GM12865 (cell line): ENCODE data around the gene WDR35.

ENCODE experiments used
- DNase-seq: peaks from one replicate; pipeline ENCODE4 v3.0.0; 2010; ENCODE audit warnings: low read depth
- H3K4me3 ChIP-seq: 2 replicates; pipeline ENCODE4 v1.5.1; 2011; ENCODE audit warnings: mild to moderate bottlenecking, low read depth, low read length, control low read depth
- CTCF ChIP-seq: IDR thresholded peaks from 2 replicates; pipeline ENCODE4 v1.5.1; 2011; ENCODE audit warnings: low read length, control low read depth, low read depth, inconsistent platforms; ENCODE audit not compliant: insufficient read depth; ENCODE audit errors: missing control alignments

WDR35 gene

GRCh38 chr2:19979932-19980331 is 10.0 kb downstream of the WDR35 start:
- no peak for TF ChIP-seq CTCF
- DNase-seq = no peak
- H3K4me3 ChIP-seq = no peak overlapping the region

GRCh38 chr2:19973466-19973865 is 16.4 kb downstream of the WDR35 start:
- H3K4me3 ChIP-seq = no peak overlapping the region
- no peak for DNase-seq
- no peak for TF ChIP-seq CTCF

- DNase-seq = no peak
- no peak for TF ChIP-seq CTCF
- no peak overlapping the region for H3K4me3 ChIP-seq
These were observed 18.2 kb downstream of the WDR35 start for GRCh38 chr2:19971691-19972090.

GRCh38 chr2:19963386-19963785 is 26.5 kb downstream of the WDR35 start:
- TF ChIP-seq CTCF = no peak
- no peak overlapping the region for H3K4me3 ChIP-seq
- no peak for DNase-seq

- TF ChIP-seq CTCF = peak; percentile 74
- DNase-seq = peak; percentile 83
These were observed 34.1 kb downstream of the WDR35 start for GRCh38 chr2:19955544-19956422.

GRCh38 chr2:19949071-19949470 is 40.8 kb downstream of the WDR35 start:
- TF ChIP-seq CTCF = no peak
- H3K4me3 ChIP-seq = no peak overlapping the region
- DNase-seq = no peak

More at GRCh38 chr2:19955544-19956422, 34.1 kb downstream of the WDR35 start:
- no peak overlapping the region for H3K4me3 ChIP-seq

GRCh38 chr2:19947184-19947940 is 42.5 kb downstream of the WDR35 start:
- TF ChIP-seq CTCF = no peak
- no peak overlapping the region for H3K4me3 ChIP-seq
- no peak for DNase-seq
